Stimulated activated CD4-positive, alpha-beta T cell treated with anti-CD3 and anti-CD28 coated beads, Interleukin-2, amount 100 ng/mL, for 48 hours (primary cell): ENCODE results near the gene SYT3.

Source experiments
- DNase-seq, 2 donors: peaks; one replicate each; pipeline ENCODE4 v3.0.0-alpha.2; 2020

SYT3 gene

GRCh38 chr19:50639121-50640112 lies at the start of gene SYT3:
TSS of gene SYT3 (minus strand) at chr19:50639881. CDS start at chr19:50637411, 2,470 bp downstream.
- DNase-seq = peak; percentile 17 to 23

GRCh38 chr19:50688766-50689165 lies 49.1 kb upstream of the SYT3 start:
- no peak for DNase-seq

- no peak for DNase-seq
These were observed 46.8 kb upstream of the SYT3 start for GRCh38 chr19:50686310-50687032.

GRCh38 chr19:50679177-50680125 lies 39.8 kb upstream of the SYT3 start:
- DNase-seq = peak; percentile 73 to 78

- no peak for DNase-seq
These were observed 38.6 kb upstream of the SYT3 start for GRCh38 chr19:50678323-50678722.

- no peak for DNase-seq
These were observed 38.0 kb upstream of the SYT3 start for GRCh38 chr19:50677636-50678035.

- DNase-seq = no peak
These were observed 37.0 kb upstream of the SYT3 start for GRCh38 chr19:50676625-50677197.

- no peak for DNase-seq
These were observed 33.4 kb upstream of the SYT3 start for GRCh38 chr19:50673118-50673517.

GRCh38 chr19:50670102-50670380 lies 30.4 kb upstream of the SYT3 start:
- no peak for DNase-seq

GRCh38 chr19:50669302-50670101 lies 29.8 kb upstream of the SYT3 start:
- peak; percentile 45 to 52 for DNase-seq

- no peak for DNase-seq
These were observed 29.2 kb upstream of the SYT3 start for GRCh38 chr19:50668879-50669278.

- DNase-seq = no peak
These were observed 28.7 kb upstream of the SYT3 start for GRCh38 chr19:50668416-50668815.

GRCh38 chr19:50667759-50668231 lies 28.1 kb upstream of the SYT3 start:
- DNase-seq = no peak

GRCh38 chr19:50667177-50667758 lies 27.6 kb upstream of the SYT3 start:
- no peak for DNase-seq

- DNase-seq = no peak
These were observed 26.9 kb upstream of the SYT3 start for GRCh38 chr19:50666346-50667176.

- no peak for DNase-seq
These were observed 24.5 kb upstream of the SYT3 start for GRCh38 chr19:50664204-50664603.

- no peak for DNase-seq
These were observed 23.8 kb upstream of the SYT3 start for GRCh38 chr19:50663482-50663790.

- DNase-seq = no peak
These were observed 23.2 kb upstream of the SYT3 start for GRCh38 chr19:50662651-50663481.
